Neural crest cell (in vitro differentiated cells): ENCODE data around the gene GRB14. TPM values are rescaled to one million over a fixed set of nuclear protein-coding genes. Genes with fewer than 3 reads are reported as not detected.

Experiments used
- DNase-seq: peaks from one replicate; pipeline ENCODE4 v3.0.0; 2021; ENCODE audit warnings: low read depth, mixed read lengths, low spot score
- H3K27ac Mint-ChIP-seq: one replicate; pipeline ENCODE4 v1.8.0; 2021; ENCODE audit warnings: mild to moderate bottlenecking, mixed read lengths; ENCODE audit not compliant: unreplicated experiment
- H3K27me3 Mint-ChIP-seq: 2 replicates; pipeline ENCODE4 v1.8.0; 2021; ENCODE audit warnings: low read depth, mild to moderate bottlenecking, mixed read lengths
- H3K36me3 Mint-ChIP-seq: 2 replicates; pipeline ENCODE4 v1.8.0; 2021; ENCODE audit warnings: low read depth, mild to moderate bottlenecking, mixed read lengths
- H3K4me1 Mint-ChIP-seq: 2 replicates; pipeline ENCODE4 v1.8.0; 2021; ENCODE audit warnings: mixed read lengths
- H3K4me3 Mint-ChIP-seq: one replicate; pipeline ENCODE4 v1.8.0; 2021; ENCODE audit warnings: mild to moderate bottlenecking, mixed read lengths
- H3K9me3 Mint-ChIP-seq: 2 replicates; pipeline ENCODE4 v1.8.0; 2021; ENCODE audit warnings: mixed read lengths
- CTCF ChIP-seq: fragments of 200-600 bp; sonication (generic); conservative IDR thresholded peaks from 2 replicates; pipeline ENCODE4 v1.5.0; 2021; ENCODE audit warnings: antibody characterized with exemption, mild to moderate bottlenecking
- total RNA-seq: library from RNA; stranded (reverse); gene quantifications from 2 replicates; pipeline ENCODE4 v1.2.1, GENCODE V29; 2021

The GRB14 gene
- total RNA-seq, 1 donor from 2014 or later = 0.93 TPM

- TF ChIP-seq CTCF = no peak
- H3K9me3 Mint-ChIP-seq = no peaks in the 10 kb centered on the region
- no peak overlapping the region for H3K27ac Mint-ChIP-seq
- no peaks in the 10 kb centered on the region for H3K36me3 Mint-ChIP-seq
- H3K27me3 Mint-ChIP-seq = no peaks in the 10 kb centered on the region
- H3K4me1 Mint-ChIP-seq = no peaks in the 10 kb centered on the region
- DNase-seq = no peak
- no peak overlapping the region for H3K4me3 Mint-ChIP-seq
Measured at GRCh38 chr2:164597983-164598382, 23.3 kb downstream of the GRB14 start.

- Mint-ChIP-seq H3K27ac (no peak overlapping the region), H3K4me1 (no peaks in the 10 kb centered on the region), H3K9me3 (peaks cover 7% of the 10 kb centered on the region), H3K27me3 (no peaks in the 10 kb centered on the region), H3K4me3 (no peak overlapping the region), H3K36me3 (no peaks in the 10 kb centered on the region)
- no peak for DNase-seq
- TF ChIP-seq CTCF = no peak
Measured at GRCh38 chr2:164595031-164595430, 26.3 kb downstream of the GRB14 start.

GRCh38 chr2:164593959-164594358 is 27.3 kb downstream of the GRB14 start:
- H3K9me3 Mint-ChIP-seq = peaks cover 7% of the 10 kb centered on the region
- H3K36me3 Mint-ChIP-seq = no peaks in the 10 kb centered on the region
- no peak for TF ChIP-seq CTCF
- no peaks in the 10 kb centered on the region for H3K4me1 Mint-ChIP-seq
- H3K27me3 Mint-ChIP-seq = no peaks in the 10 kb centered on the region
- no peak overlapping the region for H3K4me3 Mint-ChIP-seq
- no peak for DNase-seq
- H3K27ac Mint-ChIP-seq = no peak overlapping the region

GRCh38 chr2:164593541-164593940 is 27.7 kb downstream of the GRB14 start:
- TF ChIP-seq CTCF = no peak
- Mint-ChIP-seq H3K4me1 (no peaks in the 10 kb centered on the region), H3K9me3 (peaks cover 7% of the 10 kb centered on the region), H3K36me3 (no peaks in the 10 kb centered on the region), H3K4me3 (no peak overlapping the region), H3K27ac (no peak overlapping the region), H3K27me3 (no peaks in the 10 kb centered on the region)
- DNase-seq = no peak

- DNase-seq = no peak
- H3K27me3 Mint-ChIP-seq = no peaks in the 10 kb centered on the region
- H3K4me1 Mint-ChIP-seq = no peaks in the 10 kb centered on the region
- no peak overlapping the region for H3K4me3 Mint-ChIP-seq
- H3K27ac Mint-ChIP-seq = no peak overlapping the region
- no peaks in the 10 kb centered on the region for H3K36me3 Mint-ChIP-seq
- peaks cover 7% of the 10 kb centered on the region for H3K9me3 Mint-ChIP-seq
- TF ChIP-seq CTCF = no peak
Measured at GRCh38 chr2:164589522-164589921, 31.8 kb downstream of the GRB14 start.

- no peak overlapping the region for H3K27ac Mint-ChIP-seq
- H3K9me3 Mint-ChIP-seq = no peaks in the 10 kb centered on the region
- no peak for DNase-seq
- no peak for TF ChIP-seq CTCF
- no peaks in the 10 kb centered on the region for H3K36me3 Mint-ChIP-seq
- H3K4me3 Mint-ChIP-seq = no peak overlapping the region
- no peaks in the 10 kb centered on the region for H3K4me1 Mint-ChIP-seq
- H3K27me3 Mint-ChIP-seq = no peaks in the 10 kb centered on the region
Measured at GRCh38 chr2:164581050-164581449, 40.2 kb downstream of the GRB14 start.
